ENCODE results near the gene ICOS. TPM values are rescaled to one million over a fixed set of nuclear protein-coding genes. Genes with fewer than 3 reads are reported as not detected.

ICOS gene
- total and polyA plus RNA-seq, 2 of the 8 experiments (the other 6 are each of a cell fraction or from before 2014, with no cell fraction given), result not detected

GRCh38 chr2:204008352-204008751 lies 71.8 kb downstream of the ICOS start (continued):
- TF ChIP-seq CTCF (IDR thresholded peaks at IDR 0.05; ENCODE audit: control extremely low read depth in 1 of 3, insufficient read depth in 1 of 3, low read depth in 1 of 3, low read length in 3 of 3) (no peak), BCL11A (IDR thresholded peaks at IDR 0.05; ENCODE audit: low read depth in 2 of 2, low read length in 2 of 2) (no peak)

Measured in H1 (cell line).